CD4-positive, alpha-beta T cell treated with Interleukin-6 for 4 hours (primary cell): ENCODE data around the gene NTRK2.

Source experiments
- DNase-seq: peaks from one replicate; pipeline ENCODE4 v3.0.0-alpha.2; 2020; ENCODE audit warnings: mixed read lengths

NTRK2 gene

DNA sequence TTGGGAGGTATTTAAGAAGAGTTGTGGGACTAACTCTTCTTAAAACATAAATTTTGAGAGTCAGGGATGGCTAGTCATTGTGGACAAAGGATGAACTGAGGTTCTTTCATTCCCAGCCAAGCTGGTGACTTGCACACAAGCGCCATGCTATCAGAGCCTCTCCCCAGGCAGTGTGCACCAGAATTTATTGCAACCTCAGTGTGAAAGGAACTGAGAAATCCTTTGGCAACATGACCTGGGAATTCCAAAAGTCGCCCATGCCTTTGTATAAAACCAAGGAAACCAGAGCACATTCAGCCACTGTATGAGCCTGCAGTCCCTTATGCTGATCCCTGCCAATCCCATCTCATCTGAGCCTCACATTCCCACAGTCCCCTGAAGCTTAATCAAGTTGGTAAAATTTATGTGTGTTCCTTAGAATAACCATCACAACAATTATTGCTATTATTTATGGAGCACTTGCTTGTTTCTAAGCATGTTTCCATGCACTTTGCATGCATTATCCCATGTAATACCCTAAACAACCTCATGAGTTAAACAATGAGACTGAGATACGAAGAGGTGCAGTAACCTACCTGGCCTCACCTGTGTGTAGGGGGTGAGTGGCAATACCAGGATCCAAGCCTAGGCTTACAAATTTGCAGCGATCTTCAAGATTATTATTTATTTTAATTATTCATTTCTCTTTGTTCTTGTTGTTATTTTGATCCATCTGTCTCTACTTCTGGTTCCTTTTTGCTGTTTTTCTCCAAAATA, 116.4 kb downstream of the NTRK2 start:
- no peak for DNase-seq

DNA sequence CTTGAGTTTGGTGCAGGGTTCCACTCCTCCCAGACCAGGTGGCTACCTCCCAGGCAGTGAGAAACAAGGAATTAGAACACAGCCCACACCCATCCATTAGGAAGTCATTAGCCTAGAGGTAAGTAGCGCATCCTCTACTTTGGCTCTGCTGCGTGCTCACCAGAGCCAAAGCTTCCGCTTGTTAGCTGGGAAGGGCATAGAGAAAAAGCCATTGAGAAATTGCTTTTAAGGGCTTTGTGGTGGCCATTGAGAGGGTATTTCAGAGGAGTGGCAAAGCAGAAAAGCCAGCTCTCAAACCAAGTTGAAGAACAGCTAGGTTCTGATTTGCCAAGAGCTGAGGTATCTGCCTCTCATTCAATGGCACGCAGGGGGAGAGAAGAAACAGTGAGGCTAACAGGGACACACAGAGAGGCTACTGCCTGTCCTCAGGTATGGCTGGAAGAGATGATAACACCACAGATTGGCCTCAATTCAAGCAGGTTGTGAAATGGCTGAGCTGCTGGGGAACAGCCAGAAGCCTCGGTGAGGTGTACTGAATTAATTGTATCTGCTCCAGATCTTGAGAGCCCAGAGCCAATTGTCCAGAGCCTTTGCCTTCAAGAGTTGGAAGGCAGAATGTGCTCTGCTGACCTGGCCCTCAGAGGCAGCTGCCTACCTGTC, 119.4 kb downstream of the NTRK2 start:
- no peak for DNase-seq

DNA sequence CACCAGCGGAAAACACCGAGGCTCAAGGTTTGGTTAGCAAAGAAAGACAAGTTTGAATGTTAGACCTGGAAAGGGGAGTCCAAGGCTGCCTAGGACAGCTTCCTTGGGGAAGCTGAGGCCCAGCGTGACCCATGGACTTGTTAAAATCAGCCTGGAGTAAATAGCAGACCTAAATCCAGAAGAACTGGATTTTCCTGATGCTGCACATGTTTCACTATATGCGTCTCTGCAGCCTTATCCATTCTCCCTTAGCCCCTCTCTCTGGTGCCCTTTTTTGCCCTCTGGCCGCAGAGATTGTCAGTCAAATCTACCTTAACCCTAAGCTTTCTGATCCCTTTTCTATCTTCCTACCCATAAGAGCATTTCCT, 119.9 kb downstream of the NTRK2 start:
- DNase-seq = no peak

GRCh38 chr9:84791643-84792042, 122.1 kb downstream of the NTRK2 start:
- DNase-seq = no peak

- DNase-seq = no peak
Observed at GRCh38 chr9:84793251-84793650, 123.7 kb downstream of the NTRK2 start.

- DNase-seq = no peak
Observed at GRCh38 chr9:84794981-84795637, 125.6 kb downstream of the NTRK2 start.

GRCh38 chr9:84796404-84796803, 126.9 kb downstream of the NTRK2 start:
- no peak for DNase-seq

GRCh38 chr9:84799251-84799650, 129.7 kb downstream of the NTRK2 start:
- DNase-seq = no peak

DNA sequence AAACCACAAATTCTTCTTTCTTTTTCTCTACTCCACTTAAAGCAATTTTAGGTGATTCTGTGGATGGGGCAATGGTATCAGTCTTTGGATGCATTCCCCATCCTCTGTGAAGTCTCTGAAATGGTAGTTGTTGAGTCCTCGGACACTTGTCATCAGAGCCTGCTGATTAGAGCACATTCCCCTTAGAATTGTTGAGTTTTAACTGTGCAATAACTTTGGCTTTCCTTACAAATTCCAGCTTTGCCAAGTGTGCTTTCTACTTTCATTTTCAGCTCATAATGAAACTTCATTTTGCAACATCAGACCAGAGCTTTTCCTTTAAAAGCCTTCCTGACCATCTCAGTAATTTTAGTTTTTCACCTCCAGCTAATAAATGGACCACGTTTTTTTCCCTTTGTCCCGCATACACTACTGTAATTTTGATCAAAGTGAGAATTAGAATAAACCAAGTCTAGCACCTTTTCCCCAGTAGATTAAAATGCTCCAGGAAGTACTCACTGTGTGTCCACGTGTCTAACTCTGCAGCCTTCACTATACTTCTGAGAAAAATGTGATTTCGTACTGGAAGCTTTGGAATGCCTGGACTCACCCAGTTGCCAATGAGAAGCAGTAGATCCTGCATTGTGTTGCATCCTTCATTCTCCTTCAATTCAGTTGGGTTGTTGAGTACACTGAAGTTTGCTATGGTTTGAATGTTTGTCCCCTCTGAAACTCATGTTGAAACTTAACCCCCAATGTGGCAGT, 135.6 kb downstream of the NTRK2 start:
- no peak for DNase-seq

DNA sequence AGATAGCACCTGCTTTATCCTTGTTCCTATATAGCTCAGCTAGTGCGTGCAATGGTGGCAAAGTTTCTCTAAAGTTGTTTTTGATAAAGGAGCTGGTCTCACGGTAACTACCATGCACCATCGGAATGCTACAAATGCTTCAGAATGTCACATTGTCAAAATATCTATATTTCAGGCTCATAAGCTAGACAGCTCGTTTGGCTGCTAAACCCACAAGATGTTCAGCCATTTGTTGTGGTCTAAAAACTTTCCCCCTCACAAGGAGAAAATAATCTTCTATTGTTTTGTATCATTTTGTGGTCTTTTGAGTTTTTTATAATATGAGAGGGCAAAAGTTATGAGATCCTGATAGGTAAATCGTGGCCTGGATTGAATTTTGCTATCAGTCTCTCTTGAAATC, 137.9 kb downstream of the NTRK2 start:
- DNase-seq = no peak

DNA sequence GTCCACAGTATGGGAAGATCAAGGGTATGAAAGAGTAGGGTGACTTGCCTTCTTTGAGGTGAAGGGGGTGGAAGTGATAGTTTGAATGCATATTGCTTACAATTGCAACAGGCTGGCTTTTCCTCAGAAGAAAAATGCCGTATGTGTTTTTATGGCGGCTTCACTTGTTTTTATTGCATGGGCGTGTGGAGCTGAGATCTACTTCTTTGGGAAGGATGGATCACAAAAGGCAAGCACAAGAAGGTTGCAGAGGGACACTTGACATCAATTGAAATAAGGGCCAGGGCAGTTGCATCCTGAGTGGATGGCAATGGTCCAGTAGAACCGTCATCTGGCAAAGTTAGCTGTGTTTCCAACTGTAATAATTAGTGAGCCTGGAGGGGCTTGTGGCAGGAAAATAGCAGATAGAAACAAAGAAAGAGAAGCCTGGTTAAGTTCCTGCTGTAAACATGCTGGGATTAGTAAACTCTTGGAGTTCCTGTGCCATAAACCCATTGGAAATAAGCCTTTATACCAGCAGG, 138.4 kb downstream of the NTRK2 start:
- no peak for DNase-seq

DNA sequence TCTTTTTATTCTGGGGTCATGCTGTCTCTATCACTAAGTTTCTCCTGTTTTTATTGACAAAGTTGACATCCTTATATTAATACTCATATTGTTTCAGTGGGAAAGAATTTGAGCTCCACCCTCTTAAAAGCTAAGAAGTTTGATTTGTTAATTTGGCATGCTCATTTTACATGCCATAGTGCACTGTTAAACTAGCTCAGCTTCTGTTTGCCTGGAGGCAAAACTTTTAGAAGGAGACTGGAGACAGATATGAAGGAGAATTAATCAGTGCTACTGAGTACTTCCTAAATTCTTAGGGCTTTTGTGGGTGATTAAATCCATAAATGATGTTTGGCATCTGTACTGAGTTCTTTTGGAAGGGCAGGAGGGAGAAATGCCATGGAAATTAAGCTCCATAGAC, 138.9 kb downstream of the NTRK2 start:
- no peak for DNase-seq

DNA sequence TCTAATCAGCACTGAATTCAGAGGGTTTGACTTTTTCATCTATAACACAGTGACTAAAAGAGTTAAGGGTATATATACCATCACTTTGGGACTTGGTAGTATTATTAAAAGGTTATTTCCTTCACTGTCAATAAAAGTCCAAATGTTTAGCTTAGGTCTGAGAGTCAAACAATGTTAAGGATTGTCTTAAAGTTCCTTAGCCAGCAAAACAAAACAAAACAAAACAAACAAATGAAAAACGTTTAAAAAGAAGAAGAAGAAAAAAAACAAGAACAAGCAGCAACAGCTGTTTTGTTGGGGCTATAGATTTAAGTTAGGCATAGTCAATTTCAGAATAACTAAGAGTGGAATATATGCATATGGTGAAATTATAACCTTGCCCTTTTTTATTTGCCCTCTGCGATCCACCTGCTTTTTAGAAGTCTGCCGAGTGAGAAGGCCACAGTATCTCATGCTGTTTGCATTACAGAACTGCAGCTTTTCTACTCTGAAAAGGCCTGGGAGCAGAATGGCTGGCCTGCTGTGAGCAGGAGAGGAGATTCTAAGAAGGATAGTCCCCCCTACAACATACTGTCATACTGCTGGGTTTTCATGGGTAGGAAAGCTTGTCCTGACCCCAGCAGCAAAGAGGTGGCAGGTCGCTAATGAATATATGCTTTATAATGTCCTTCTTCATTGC, 141.7 kb downstream of the NTRK2 start:
- no peak for DNase-seq

DNA sequence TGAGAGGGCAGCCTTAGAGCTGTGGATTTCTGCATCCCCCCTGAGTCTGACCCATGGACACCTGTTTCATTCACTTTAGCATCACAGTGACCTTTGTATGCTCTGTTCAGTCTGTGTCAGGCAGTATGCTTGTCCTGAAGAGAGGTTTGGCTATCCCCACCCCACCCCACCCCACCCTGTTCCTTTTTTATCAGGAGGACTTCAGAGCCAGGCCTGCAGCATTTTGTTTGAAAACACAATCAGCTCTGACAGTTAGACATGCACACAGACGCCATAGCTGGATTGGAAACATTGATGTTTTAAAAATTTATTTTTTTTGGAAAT, 142.2 kb downstream of the NTRK2 start:
- DNase-seq = no peak

- no peak for DNase-seq
Observed at GRCh38 chr9:84812355-84812754, 142.8 kb downstream of the NTRK2 start.

- DNase-seq = no peak
Observed at GRCh38 chr9:84812847-84813246, 143.3 kb downstream of the NTRK2 start.

- no peak for DNase-seq
Observed at GRCh38 chr9:84815554-84815953, 146.0 kb downstream of the NTRK2 start.

DNA sequence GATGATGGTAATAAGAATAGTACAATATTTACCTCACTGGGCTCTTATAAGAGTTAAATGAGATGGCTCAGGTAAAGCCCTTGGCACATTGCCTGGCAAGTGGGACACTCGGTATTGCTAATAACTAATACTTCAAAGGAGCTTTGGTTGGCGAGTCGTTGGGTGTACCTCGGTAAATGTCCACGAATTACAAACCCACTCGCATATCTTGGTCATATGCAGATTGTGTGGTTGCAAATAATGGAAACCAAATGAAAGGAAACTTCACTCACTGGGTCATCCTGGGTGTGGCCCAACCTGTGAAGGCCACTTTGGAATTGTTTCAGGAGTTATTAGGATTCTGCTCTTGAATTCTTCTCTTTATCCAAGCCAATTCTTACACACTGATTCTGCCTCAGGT, 147.5 kb downstream of the NTRK2 start:
- no peak for DNase-seq

DNA sequence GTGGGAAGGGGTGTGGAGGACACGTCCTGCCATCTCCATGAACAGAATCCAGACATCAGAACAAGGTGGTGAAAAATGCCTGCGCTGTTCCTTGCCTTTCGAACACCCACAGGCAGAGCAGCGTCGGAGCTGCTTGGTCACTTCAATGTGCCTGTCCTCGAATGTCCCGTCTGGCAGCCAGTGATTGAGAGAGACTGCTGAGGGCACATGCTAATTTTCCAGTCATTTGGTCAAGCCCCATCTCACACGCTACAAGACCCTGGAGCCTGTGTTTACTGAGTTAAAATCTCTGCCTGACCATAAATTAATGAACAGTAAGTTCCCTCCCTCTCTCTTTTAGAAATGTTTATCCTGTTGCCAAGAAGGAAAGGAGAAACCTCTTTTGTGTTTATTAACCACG, 149.3 kb downstream of the NTRK2 start:
- DNase-seq = no peak

DNA sequence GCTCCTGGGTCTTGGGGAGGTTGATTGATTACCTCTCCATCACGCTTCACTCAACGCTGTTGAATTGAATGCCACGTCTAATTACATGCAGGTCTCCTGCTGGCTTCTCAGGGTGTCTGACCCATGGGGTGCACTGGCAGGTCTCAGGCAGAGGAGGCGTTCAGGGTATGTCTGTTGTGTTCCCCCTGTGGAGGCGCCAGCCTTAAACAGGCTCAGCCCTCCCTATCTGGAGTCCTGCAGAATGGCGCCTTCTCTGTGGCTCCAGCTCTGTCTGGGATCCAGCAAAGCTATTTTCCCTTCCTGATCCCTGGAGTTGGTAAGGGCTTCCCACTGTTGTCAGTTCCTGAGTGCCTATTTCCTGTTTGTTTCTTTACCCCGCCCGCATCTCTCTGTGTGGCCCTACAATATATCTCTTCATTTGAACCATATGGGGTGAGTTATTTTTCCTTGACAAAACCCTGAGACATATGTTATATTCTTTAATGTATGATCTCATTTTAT, 150.0 kb downstream of the NTRK2 start:
- no peak for DNase-seq

- no peak for DNase-seq
Observed at GRCh38 chr9:84821431-84821830, 151.9 kb downstream of the NTRK2 start.

- DNase-seq = no peak
Observed at GRCh38 chr9:84822589-84823233, 153.2 kb downstream of the NTRK2 start.
